ENCODE measurements around the gene PRDM11. TPM values are rescaled to one million over a fixed set of nuclear protein-coding genes. Genes with fewer than 3 reads are reported as not detected.

Gene PRDM11
- total and polyA plus RNA-seq, 2 of the 4 experiments (the other 2 are of a cell fraction), result 2.2 to 2.7 TPM

Other genes with a start within 250 kb of the PRDM11 start
- 3.9 TPM in 2 replicates for gene TP53I11, start 195.8 kb upstream of the PRDM11 start, total RNA-seq (2012; rRNA removed)
- gene TP53I11, start 195.8 kb upstream of the PRDM11 start, polyA plus RNA-seq (2012; rRNA removed), result 18.4 and 22.0 TPM in 2 replicates
- gene SYT13, start 139.7 kb downstream of the PRDM11 start, total RNA-seq (2012; rRNA removed), result not detected in 2 replicates
- not detected in 2 replicates for gene SYT13, start 139.7 kb downstream of the PRDM11 start, polyA plus RNA-seq (2012; rRNA removed)